Gastroesophageal sphincter (tissue), 3 donors: Measurements from ENCODE around the gene MYOCD.

Experiments
- EP300 ChIP-seq: sonication (generic); formaldehyde crosslinking; IDR thresholded peaks from one replicate; pipeline ENCODE4 v1.6.1; 2017; ENCODE audit warnings: antibody characterized with exemption, mild to moderate bottlenecking
- POLR2A ChIP-seq, 2 donors: fragments of 450-650 bp; IDR thresholded peaks; one replicate each; pipeline ENCODE4 v1.6.1; 2017; ENCODE audit warnings: antibody characterized with exemption in 2 of 2, mild to moderate bottlenecking in 2 of 2, moderate library complexity in 1 of 2
- TF ChIP-seq, protein P1 (sequence below), 4 experiments: fragments of 200-600 bp in 2 of 4; fragments of 450-650 bp in 2 of 4; sonication (generic) in 1 of 4; IDR thresholded peaks; one replicate each; pipeline ENCODE4 v1.5.1; 2017 to 2019; ENCODE audit warnings: antibody characterized with exemption in 4 of 4, mild to moderate bottlenecking in 2 of 4, moderate library complexity in 2 of 4

DNA sequence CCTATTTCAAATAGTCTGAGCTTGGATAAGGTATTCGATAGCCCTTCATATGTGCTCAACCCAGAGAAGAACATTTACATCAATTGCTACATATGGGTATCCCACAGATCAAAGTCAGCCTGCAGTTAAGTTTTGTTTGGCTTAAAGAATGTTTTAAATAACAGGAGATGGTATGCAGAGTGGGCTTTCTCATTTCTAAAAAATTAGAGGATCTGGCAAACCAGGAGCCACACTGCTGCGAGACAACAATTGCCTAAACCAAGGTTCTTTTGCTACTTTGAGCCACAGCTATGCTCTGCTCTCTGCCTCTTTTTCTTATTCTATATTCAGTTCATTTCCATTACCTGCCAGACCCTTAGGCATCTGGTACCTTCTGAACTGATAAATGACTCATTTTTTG is 93.4 kb downstream of the MYOCD start:
- TF ChIP-seq, protein P1, sequence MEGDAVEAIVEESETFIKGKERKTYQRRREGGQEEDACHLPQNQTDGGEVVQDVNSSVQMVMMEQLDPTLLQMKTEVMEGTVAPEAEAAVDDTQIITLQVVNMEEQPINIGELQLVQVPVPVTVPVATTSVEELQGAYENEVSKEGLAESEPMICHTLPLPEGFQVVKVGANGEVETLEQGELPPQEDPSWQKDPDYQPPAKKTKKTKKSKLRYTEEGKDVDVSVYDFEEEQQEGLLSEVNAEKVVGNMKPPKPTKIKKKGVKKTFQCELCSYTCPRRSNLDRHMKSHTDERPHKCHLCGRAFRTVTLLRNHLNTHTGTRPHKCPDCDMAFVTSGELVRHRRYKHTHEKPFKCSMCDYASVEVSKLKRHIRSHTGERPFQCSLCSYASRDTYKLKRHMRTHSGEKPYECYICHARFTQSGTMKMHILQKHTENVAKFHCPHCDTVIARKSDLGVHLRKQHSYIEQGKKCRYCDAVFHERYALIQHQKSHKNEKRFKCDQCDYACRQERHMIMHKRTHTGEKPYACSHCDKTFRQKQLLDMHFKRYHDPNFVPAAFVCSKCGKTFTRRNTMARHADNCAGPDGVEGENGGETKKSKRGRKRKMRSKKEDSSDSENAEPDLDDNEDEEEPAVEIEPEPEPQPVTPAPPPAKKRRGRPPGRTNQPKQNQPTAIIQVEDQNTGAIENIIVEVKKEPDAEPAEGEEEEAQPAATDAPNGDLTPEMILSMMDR (IDR thresholded peaks at IDR 0.05) = no peak
- TF ChIP-seq POLR2A (IDR thresholded peaks at IDR 0.05) (no peak), EP300 (no peak)
